A549 (cell line): ENCODE measurements around the gene RALGAPA1. TPM values are rescaled to one million over a fixed set of nuclear protein-coding genes. Genes with fewer than 3 reads are reported as not detected.

ENCODE experiments used
- ATAC-seq, 2 experiments: fragments of 200-7000 bp in 1 of 2; fragments of >200 bp in 1 of 2; cut with Nextera tagmentation in 1 of 2; cut with Tn5 transposase in 1 of 2; 3 replicates each; pipeline versions ENCODE4 v1.8.0 to v1.9.1; 2018 to 2020; ENCODE audit warnings: mild to moderate bottlenecking in 1 of 2, moderate library complexity in 1 of 2
- CTCF ChIA-PET: fragments of 300-600 bp; sonication (Branson Sonifier 250); formaldehyde crosslinking; extraction: SDS; loops from one replicate; lab custom pipeline; 2021; ENCODE audit warnings: antibody characterized with exemption, inconsistent platforms; lab: Yijun Ruan, JAX
- POLR2A ChIA-PET: fragments of 350-600 bp; formaldehyde crosslinking; extraction: SDS; loops from one replicate; lab custom pipeline; 2021; ENCODE audit warnings: antibody characterized with exemption, inconsistent platforms; lab: Yijun Ruan, JAX
- DNase-seq, 2 experiments: peaks; one replicate each; pipeline versions ENCODE4 v3.0.0 to v3.0.0-alpha.2; 2011 to 2016; ENCODE audit warnings: low read depth in 1 of 2, low spot score in 1 of 2
- FAIRE-seq: peaks from 2 replicates; lab custom pipeline; 2011; peaks lifted over from hg19 to GRCh38; lab: Jason Lieb, UNC
- H3K27ac ChIP-seq, 2 experiments: fragments of >200 bp; sonication (Bioruptor Twin); formaldehyde crosslinking; 3 replicates each; pipeline ENCODE4 v1.5.1; 2016 to 2017
- H3K4me1 ChIP-seq: fragments of >200 bp; sonication (Bioruptor Twin); formaldehyde crosslinking; 3 replicates; pipeline ENCODE4 v1.6.1; 2016
- H3K4me2 ChIP-seq: fragments of >200 bp; sonication (Bioruptor Twin); formaldehyde crosslinking; 3 replicates; pipeline ENCODE4 v1.6.1; 2016
- H3K4me3 ChIP-seq: fragments of >200 bp; sonication (Bioruptor Twin); formaldehyde crosslinking; 3 replicates; pipeline ENCODE4 v1.5.1; 2016
- H3K9me3 ChIP-seq: fragments of >200 bp; sonication (Bioruptor Twin); formaldehyde crosslinking; 3 replicates; pipeline ENCODE4 v1.6.1; 2016
- BCL3 ChIP-seq: fragments of >200 bp; sonication (Bioruptor Twin); formaldehyde crosslinking; IDR thresholded peaks from 3 replicates; pipeline ENCODE4 v1.6.1; 2016
- CHD2 ChIP-seq: fragments of 150-350 bp; IDR thresholded peaks from 2 replicates; pipeline ENCODE4 v1.6.1; 2014; ENCODE audit warnings: low read length; ENCODE audit not compliant: partially characterized antibody
- CHD4 ChIP-seq: fragments of 200-600 bp; sonication (generic); IDR thresholded peaks from 2 replicates; pipeline ENCODE4 v1.6.1; 2016; ENCODE audit warnings: antibody characterized with exemption, mild to moderate bottlenecking, borderline replicate concordance
- CTCF ChIP-seq: fragments of >200 bp; sonication (Bioruptor Twin); formaldehyde crosslinking; IDR thresholded peaks from 3 replicates; pipeline ENCODE4 v1.5.1; 2016
- ELK1 ChIP-seq: fragments of 150-350 bp; IDR thresholded peaks from 2 replicates; pipeline ENCODE4 v1.6.1; 2014; ENCODE audit warnings: low read depth, mild to moderate bottlenecking, low read length
- EP300 ChIP-seq, 2 experiments: fragments of >200 bp; sonication (Bioruptor Twin); formaldehyde crosslinking; IDR thresholded peaks; 2 replicates in 1 of 2; 3 replicates in 1 of 2; pipeline ENCODE4 v1.6.1; 2016 to 2017
- HES2 ChIP-seq: fragments of >200 bp; sonication (Bioruptor Twin); formaldehyde crosslinking; IDR thresholded peaks from 2 replicates; pipeline ENCODE4 v1.6.1; 2016
- HMGXB4 ChIP-seq: fragments of 250-450 bp; sonication (Bioruptor Pico); IDR thresholded peaks from 2 replicates; pipeline ENCODE4 v1.5.0; 2021; ENCODE audit warnings: mild to moderate bottlenecking, moderate library complexity, borderline replicate concordance
- HOXB13 ChIP-seq: fragments of 250-450 bp; sonication (Bioruptor Pico); IDR thresholded peaks from 2 replicates; pipeline ENCODE4 v1.5.0; 2020; ENCODE audit warnings: low read depth, mild to moderate bottlenecking, moderate library complexity
- HOXB5 ChIP-seq: fragments of 250-450 bp; sonication (Bioruptor Pico); IDR thresholded peaks from 2 replicates; pipeline ENCODE4 v1.5.0; 2020; ENCODE audit warnings: mild to moderate bottlenecking, moderate library complexity
- KDM1A ChIP-seq: fragments of 200-600 bp; sonication (generic); IDR thresholded peaks from 2 replicates; pipeline ENCODE4 v1.6.1; 2016; ENCODE audit warnings: low read depth, mild to moderate bottlenecking
- KDM5A ChIP-seq: fragments of 200-600 bp; sonication (generic); IDR thresholded peaks from 2 replicates; pipeline ENCODE4 v1.6.1; 2016; ENCODE audit warnings: antibody characterized with exemption, mild to moderate bottlenecking
- MAFK ChIP-seq: fragments of 450-650 bp; IDR thresholded peaks from 2 replicates; pipeline ENCODE4 v1.6.1; 2014; ENCODE audit not compliant: partially characterized antibody
- MYC ChIP-seq: IDR thresholded peaks from 2 replicates; pipeline ENCODE4 v1.6.1; 2012; ENCODE audit warnings: mild to moderate bottlenecking, inconsistent platforms, low read length, improper control_type of control experiment, borderline replicate concordance
- NPAS2 ChIP-seq: fragments of 250-450 bp; sonication (Bioruptor Pico); IDR thresholded peaks from 2 replicates; pipeline ENCODE4 v1.8.0; 2022; ENCODE audit warnings: mild to moderate bottlenecking, moderate library complexity, borderline replicate concordance
- NR3C1 ChIP-seq: fragments of >200 bp; sonication (Bioruptor Twin); formaldehyde crosslinking; IDR thresholded peaks from 3 replicates; pipeline ENCODE4 v1.6.1; 2017
- POLR2AphosphoS2 ChIP-seq: conservative IDR thresholded peaks from 2 replicates; pipeline ENCODE4 v1.6.1; 2012; ENCODE audit warnings: low read length, improper control_type of control experiment, inconsistent platforms
- REST ChIP-seq: fragments of 200-600 bp; sonication (generic); IDR thresholded peaks from 2 replicates; pipeline ENCODE4 v1.6.1; 2016; ENCODE audit warnings: antibody characterized with exemption, mild to moderate bottlenecking, moderate library complexity
- SMC3 ChIP-seq: fragments of >200 bp; sonication (Bioruptor Twin); formaldehyde crosslinking; IDR thresholded peaks from 3 replicates; pipeline ENCODE4 v1.6.1; 2018; ENCODE audit warnings: inconsistent platforms
- TP53 ChIP-seq: fragments of 250-450 bp; sonication (Bioruptor Pico); IDR thresholded peaks from 2 replicates; pipeline ENCODE4 v1.5.0; 2021; ENCODE audit warnings: mild to moderate bottlenecking, moderate library complexity
- WGBS: methylation state at CpG from one replicate; pipeline ENCODE4 v1.1.6; 2017; ENCODE audit errors: missing lambda C conversion rate; 5-methylcytosine and 5-hydroxymethylcytosine counted together
- polyA plus RNA-seq, 4 experiments: library from polyadenylated mRNA; depleted of rRNA in 3 of 4; stranded (reverse); fragments of >200 nt; fragmentation: RNase III in 1 of 4; extraction: RNeasy Plus Mini Kit Qiagen cat#74134 plus additional on column Dnase treatment in 1 of 4; gene quantifications; 2 replicates in 3 of 4; 3 replicates in 1 of 4; pipeline ENCODE4 v1.2.3, GENCODE V29; 2011 to 2017

Gene RALGAPA1
- polyA plus RNA-seq, 2 of the 4 experiments (the other 2 are of a cell fraction), result 8.2 to 17.1 TPM

- WGBS, result 79% methylated on average over 1 of the region's 1 CpG
- CTCF ChIA-PET, result interaction anchor here (0.6 to 1.4 kb wide), 2 partner anchors 12 to 31 kb away, joined by 3 to 4 read pairs; no protein-coding TSS in a partner anchor
Measured at GRCh38 chr14:35849122-35849521, 40.0 kb upstream of the RALGAPA1 start.

GRCh38 chr14:35847636-35848035, 38.5 kb upstream of the RALGAPA1 start:
- Histone ChIP-seq H3K9me3 (peaks cover 12% of the 10 kb centered on the region), H3K27ac (no peak overlapping the region), H3K4me2 (no peak overlapping the region), H3K4me3 (no peak overlapping the region)
- no peak for FAIRE-seq
- ChIA-PET CTCF (interaction anchor here (1.2 kb wide), 1 partner anchor 17 kb away, joined by 3 read pairs; no protein-coding TSS in a partner anchor), POLR2A (no interaction called here)
- 91% methylated on average over 2 of the region's 2 CpGs for WGBS
- no peak for TF ChIP-seq SMC3
- no peak for TF ChIP-seq HOXB13 (CRISPR knock-in tag)
- TF ChIP-seq CHD2, result no peak
- TF ChIP-seq TP53 (CRISPR knock-in tag), result no peak
- no peak for TF ChIP-seq HOXB5
- TF ChIP-seq HMGXB4 (CRISPR knock-in tag), result no peak
- no peak for TF ChIP-seq CHD4
- TF ChIP-seq ELK1, result no peak
- TF ChIP-seq MYC, result no peak
- TF ChIP-seq NPAS2 (CRISPR knock-in tag), result no peak
- no peak for TF ChIP-seq EP300 (IDR thresholded peaks at IDR 0.05)
- no peak for TF ChIP-seq NR3C1
- no peak for TF ChIP-seq HES2
- no peak for TF ChIP-seq REST
- no peak for TF ChIP-seq BCL3
- TF ChIP-seq KDM5A, result no peak
- TF ChIP-seq MAFK, result no peak
- TF ChIP-seq, all 56 proteins: peak for 0
- ATAC-seq (no peak), DNase-seq (no peak)
- H3K4me1 ChIP-seq, result no peaks in the 10 kb centered on the region

More at GRCh38 chr14:35849122-35849521, 40.0 kb upstream of the RALGAPA1 start:
- no peak overlapping the region for H3K27ac ChIP-seq
- H3K4me2 ChIP-seq, result no peak overlapping the region
- no peak for DNase-seq
- TF ChIP-seq CTCF (no peak), POLR2AphosphoS2 (no peak), KDM1A (no peak)
- FAIRE-seq, result no peak
- peaks cover 10% of the 10 kb centered on the region for H3K9me3 ChIP-seq
- ATAC-seq, result no peak
- H3K4me1 ChIP-seq, result no peaks in the 10 kb centered on the region
- no peak overlapping the region for H3K4me3 ChIP-seq
- POLR2A ChIA-PET, result no interaction called here
